Endometrial microvascular endothelial cells (primary cell): ENCODE measurements around the gene TWF1. TPM values are rescaled to one million over a fixed set of nuclear protein-coding genes. Genes with fewer than 3 reads are reported as not detected.
"Not testable (repeated sequence)": the region's sequence is repeated elsewhere in the genome, so short reads cannot be mapped to it uniquely, and the experiment has no call there.

Experiments used
- in situ Hi-C: cut with HindIII; loops from 2 replicates; pipeline ENCODE4 v1.10.0; 2017; ENCODE audit warnings: low sequenced_read_pairs, low pct_unique_long_range_greater_than_20kb; ENCODE audit errors: inconsistent ontology term
- total RNA-seq: library from RNA; depleted of rRNA; stranded (reverse); fragments of >200 nt; gene quantifications from one replicate; pipeline ENCODE4 v1.2.3, GENCODE V29; 2015; ENCODE audit errors: inconsistent ontology term

Gene TWF1
- total RNA-seq, result 133 TPM

- in situ Hi-C loops, result no loop called here
Observed at GRCh38 chr12:43805860-43806736, at the start of gene TWF1. Gene TWF1 (minus strand): TSS chr12:43806317. CDS start chr12:43806245, 72 bp downstream.

GRCh38 chr12:43852744-43853143 is 46.6 kb upstream of the TWF1 start:
- in situ Hi-C loops, result no loop called here

- in situ Hi-C loops, result no loop called here
Observed at GRCh38 chr12:43848786-43849185, 42.7 kb upstream of the TWF1 start.

- in situ Hi-C loops, result no loop called here
Observed at GRCh38 chr12:43848226-43848507, 42.0 kb upstream of the TWF1 start.

GRCh38 chr12:43847425-43848225 is 41.5 kb upstream of the TWF1 start:
- in situ Hi-C loops, result not testable (repeated sequence)

GRCh38 chr12:43842259-43842658 is 36.1 kb upstream of the TWF1 start:
- in situ Hi-C loops, result no loop called here

- in situ Hi-C loops, result no loop called here
Observed at GRCh38 chr12:43841253-43841652, 35.1 kb upstream of the TWF1 start.

GRCh38 chr12:43840338-43840737 is 34.2 kb upstream of the TWF1 start:
- in situ Hi-C loops, result no loop called here

- in situ Hi-C loops, result no loop called here
Observed at GRCh38 chr12:43836475-43836989, 30.4 kb upstream of the TWF1 start.

GRCh38 chr12:43835656-43836474 is 29.7 kb upstream of the TWF1 start, which contains the start of gene TMEM117:
Gene TMEM117 (plus strand): TSS chr12:43836081.
- in situ Hi-C loops, result no loop called here

- in situ Hi-C loops, result no loop called here
Observed at GRCh38 chr12:43835264-43835655, 29.1 kb upstream of the TWF1 start.

- in situ Hi-C loops, result no loop called here
Observed at GRCh38 chr12:43832463-43833168, 26.5 kb upstream of the TWF1 start.

GRCh38 chr12:43827093-43827492 is 21.0 kb upstream of the TWF1 start:
- in situ Hi-C loops, result no loop called here

GRCh38 chr12:43826681-43827080 is 20.6 kb upstream of the TWF1 start:
- in situ Hi-C loops, result no loop called here

GRCh38 chr12:43824207-43824775 is 18.2 kb upstream of the TWF1 start:
- in situ Hi-C loops, result no loop called here

- in situ Hi-C loops, result no loop called here
Observed at GRCh38 chr12:43816168-43816567, 10.1 kb upstream of the TWF1 start.

- in situ Hi-C loops, result no loop called here
Observed at GRCh38 chr12:43815416-43815815, 9.3 kb upstream of the TWF1 start.

GRCh38 chr12:43812926-43813325 is 6.8 kb upstream of the TWF1 start:
- in situ Hi-C loops, result no loop called here
